NB4 (cell line): ENCODE measurements around the gene RETREG1.

Source experiments
- POLR2A ChIP-seq: IDR thresholded peaks from 2 replicates; pipeline ENCODE4 v1.6.1; 2011; ENCODE audit warnings: mild to moderate bottlenecking; ENCODE audit not compliant: insufficient read length; ENCODE audit errors: extremely low read depth
- TF ChIP-seq, protein P1 (sequence below): IDR thresholded peaks from one replicate; pipeline ENCODE4 v1.5.1; 2012; ENCODE audit warnings: low read depth, low read length

DNA sequence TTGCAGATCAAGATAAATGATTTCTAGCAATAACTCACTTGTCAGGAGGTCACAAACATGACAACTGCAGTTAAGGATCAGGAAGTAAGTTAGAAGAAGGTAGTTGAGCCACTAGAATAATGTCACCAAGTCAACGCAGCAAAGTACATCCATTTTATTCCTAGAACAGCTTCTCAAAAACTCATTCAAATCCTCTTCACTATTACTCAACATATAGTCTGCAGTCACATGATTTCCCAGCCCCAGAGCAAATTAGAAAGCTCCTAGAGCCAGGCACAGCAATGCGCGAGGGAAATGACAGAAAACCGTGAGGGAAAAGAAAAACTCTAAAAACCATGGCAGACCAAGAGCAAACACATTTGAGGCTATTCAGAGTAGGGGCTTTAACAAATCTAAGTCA is 101.3 kb downstream of the RETREG1 start:
- TF ChIP-seq, protein P1, sequence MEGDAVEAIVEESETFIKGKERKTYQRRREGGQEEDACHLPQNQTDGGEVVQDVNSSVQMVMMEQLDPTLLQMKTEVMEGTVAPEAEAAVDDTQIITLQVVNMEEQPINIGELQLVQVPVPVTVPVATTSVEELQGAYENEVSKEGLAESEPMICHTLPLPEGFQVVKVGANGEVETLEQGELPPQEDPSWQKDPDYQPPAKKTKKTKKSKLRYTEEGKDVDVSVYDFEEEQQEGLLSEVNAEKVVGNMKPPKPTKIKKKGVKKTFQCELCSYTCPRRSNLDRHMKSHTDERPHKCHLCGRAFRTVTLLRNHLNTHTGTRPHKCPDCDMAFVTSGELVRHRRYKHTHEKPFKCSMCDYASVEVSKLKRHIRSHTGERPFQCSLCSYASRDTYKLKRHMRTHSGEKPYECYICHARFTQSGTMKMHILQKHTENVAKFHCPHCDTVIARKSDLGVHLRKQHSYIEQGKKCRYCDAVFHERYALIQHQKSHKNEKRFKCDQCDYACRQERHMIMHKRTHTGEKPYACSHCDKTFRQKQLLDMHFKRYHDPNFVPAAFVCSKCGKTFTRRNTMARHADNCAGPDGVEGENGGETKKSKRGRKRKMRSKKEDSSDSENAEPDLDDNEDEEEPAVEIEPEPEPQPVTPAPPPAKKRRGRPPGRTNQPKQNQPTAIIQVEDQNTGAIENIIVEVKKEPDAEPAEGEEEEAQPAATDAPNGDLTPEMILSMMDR = no peak
- TF ChIP-seq POLR2A = no peak
